HCT116 (cell line): Measurements from ENCODE around the gene SYNPR. TPM values are rescaled to one million over a fixed set of nuclear protein-coding genes. Genes with fewer than 3 reads are reported as not detected.

Experiments
- ATAC-seq: fragments of 200-7000 bp; cut with Tn5 transposase; 2 replicates; pipeline ENCODE4 v1.9.1; 2020; ENCODE audit warnings: mild to moderate bottlenecking, moderate library complexity
- BruUV-seq: library from RNA; stranded (reverse); fragments of 400-500 nt; replicated peaks from 2 replicates; lab custom pipeline; 2021; lab: Mats Ljungman, UMichigan
- CTCF ChIA-PET: fragments of 300-600 bp; sonication (Branson Sonifier 250); formaldehyde crosslinking; loops from one replicate; lab custom pipeline; 2021; ENCODE audit warnings: antibody characterized with exemption; lab: Charles Lee
- POLR2A ChIA-PET: fragments of 300-600, 350-600 bp; sonication (Branson Sonifier 250); formaldehyde crosslinking; loops from one replicate; lab custom pipeline; 2021; ENCODE audit warnings: antibody characterized with exemption; lab: Charles Lee
- RAD21 ChIA-PET, 2 experiments: fragments of 300-600 bp; sonication (Branson Sonifier 250); formaldehyde crosslinking; loops; one replicate each; lab custom pipeline; 2023; ENCODE audit warnings: low total read pairs in 2 of 2; ENCODE audit not compliant: uncharacterized antibody in 2 of 2, unreplicated experiment in 2 of 2, low non-redundant PET in 1 of 2; lab: Charles Lee
- DNase-seq: peaks from one replicate; pipeline ENCODE4 v3.0.0-alpha.2; 2010; ENCODE audit warnings: low read depth, low spot score
- H2AFZ ChIP-seq: fragments of 200-600 bp; shearing (Covaris generic), sonication (generic); 2 replicates; pipeline ENCODE4 v1.6.1; 2017; ENCODE audit warnings: low read depth, mixed run types, mixed read lengths, antibody characterized with exemption, low read length; ENCODE audit not compliant: poor library complexity, severe bottlenecking
- H3K27ac ChIP-seq: 2 replicates; pipeline ENCODE4 v1.5.1; 2012; ENCODE audit warnings: low read depth, low read length
- H3K27me3 ChIP-seq: fragments of 200-600 bp; sonication (generic); 2 replicates; pipeline ENCODE4 v1.6.1; 2016; ENCODE audit warnings: mixed run types, low read length, mixed read lengths; ENCODE audit not compliant: insufficient read depth
- H3K36me3 ChIP-seq, 2 experiments: fragments of 200-500 bp in 1 of 2; fragments of 200-600 bp in 1 of 2; sonication (Bioruptor generic) in 1 of 2; sonication (generic) in 1 of 2; 2 replicates each; pipeline versions ENCODE4 v1.5.1 to v1.6.1; 2014 to 2016; ENCODE audit warnings: low read length in 2 of 2, inconsistent platforms in 1 of 2, mixed read lengths in 1 of 2, mixed run types in 1 of 2; ENCODE audit not compliant: insufficient read depth in 2 of 2, control insufficient read depth in 1 of 2
- H3K4me1 ChIP-seq, 2 experiments: fragments of 200-600 bp in 1 of 2; sonication (generic) in 1 of 2; 2 replicates each; pipeline versions ENCODE4 v1.5.1 to v1.6.1; 2012 to 2017; ENCODE audit warnings: low read length in 2 of 2, inconsistent platforms in 1 of 2, mild to moderate bottlenecking in 1 of 2, mixed read lengths in 1 of 2, mixed run types in 1 of 2, moderate library complexity in 1 of 2; ENCODE audit not compliant: insufficient read depth in 2 of 2, control insufficient read depth in 1 of 2
- H3K4me2 ChIP-seq: fragments of 200-600 bp; sonication (generic); 2 replicates; pipeline ENCODE4 v1.6.1; 2017; ENCODE audit warnings: mixed run types, low read length, mixed read lengths
- H3K4me3 ChIP-seq, 2 experiments: fragments of 200-600 bp in 1 of 2; sonication (generic) in 1 of 2; replicated peaks in 1 of 2; 2 replicates each; pipeline ENCODE4 v1.5.1; 2011 to 2016; ENCODE audit warnings: low read length in 2 of 2, control low read depth in 1 of 2, low read depth in 1 of 2, mild to moderate bottlenecking in 1 of 2, mixed read lengths in 1 of 2, mixed run types in 1 of 2
- H3K79me2 ChIP-seq: fragments of 200-600 bp; sonication (generic); 2 replicates; pipeline ENCODE4 v1.6.1; 2017; ENCODE audit warnings: mild to moderate bottlenecking, mixed run types, low read length, moderate library complexity, mixed read lengths; ENCODE audit not compliant: insufficient read depth
- H3K9ac ChIP-seq: fragments of 200-600 bp; sonication (generic); 2 replicates; pipeline ENCODE4 v1.6.1; 2016; ENCODE audit warnings: low read length, mixed read lengths
- H3K9me2 ChIP-seq: fragments of 200-600 bp; sonication (generic), shearing (Covaris generic); 2 replicates; pipeline ENCODE4 v1.6.1; 2017; ENCODE audit warnings: mixed run types, mild to moderate bottlenecking, moderate library complexity; ENCODE audit not compliant: insufficient read depth
- H3K9me3 ChIP-seq, 2 experiments: fragments of 200-500 bp in 1 of 2; fragments of 200-600 bp in 1 of 2; sonication (Bioruptor generic) in 1 of 2; sonication (generic) in 1 of 2; 2 replicates each; pipeline ENCODE4 v1.6.1; 2014 to 2017; ENCODE audit warnings: low read length in 2 of 2, mixed read lengths in 2 of 2, inconsistent platforms in 1 of 2, low read depth in 1 of 2, mild to moderate bottlenecking in 1 of 2, mixed run types in 1 of 2, moderate library complexity in 1 of 2; ENCODE audit not compliant: control insufficient read depth in 1 of 2, insufficient read depth in 1 of 2
- H4K20me1 ChIP-seq: fragments of 200-600 bp; sonication (generic), shearing (Covaris generic); 2 replicates; pipeline ENCODE4 v1.6.1; 2017; ENCODE audit warnings: mixed run types, mild to moderate bottlenecking, moderate library complexity; ENCODE audit not compliant: insufficient read depth
- CBX3 ChIP-seq: IDR thresholded peaks from 2 replicates; pipeline ENCODE4 v1.6.1; 2012; ENCODE audit warnings: low read depth
- CEBPB ChIP-seq: IDR thresholded peaks from 2 replicates; pipeline ENCODE4 v1.6.1; 2012; ENCODE audit warnings: low read depth
- ELF1 ChIP-seq: IDR thresholded peaks from 2 replicates; pipeline ENCODE4 v1.6.1; 2012; ENCODE audit warnings: low read depth, borderline replicate concordance
- EZH2phosphoT487 ChIP-seq: fragments of 200-600 bp; IDR thresholded peaks from 2 replicates; pipeline ENCODE4 v1.6.1; 2018; ENCODE audit warnings: antibody characterized with exemption, borderline replicate concordance
- FOSL1 ChIP-seq: IDR thresholded peaks from 2 replicates; pipeline ENCODE4 v1.6.1; 2012; ENCODE audit warnings: low read depth
- MAX ChIP-seq: IDR thresholded peaks from 2 replicates; pipeline ENCODE4 v1.6.1; 2012
- POLR2A ChIP-seq: IDR thresholded peaks from 2 replicates; pipeline ENCODE4 v1.7.0; 2011; ENCODE audit warnings: borderline replicate concordance; ENCODE audit not compliant: insufficient read depth, insufficient read length; ENCODE audit errors: extremely low read depth
- POLR2AphosphoS5 ChIP-seq: IDR thresholded peaks from 2 replicates; pipeline ENCODE4 v1.6.1; 2011; ENCODE audit warnings: mild to moderate bottlenecking, low read depth, low read length, moderate library complexity
- REST ChIP-seq: IDR thresholded peaks from 2 replicates; pipeline ENCODE4 v1.6.1; 2012; ENCODE audit warnings: low read depth
- SIN3A ChIP-seq: IDR thresholded peaks from 2 replicates; pipeline ENCODE4 v1.6.1; 2012; ENCODE audit warnings: low read depth
- SP1 ChIP-seq: IDR thresholded peaks from 2 replicates; pipeline ENCODE4 v1.6.1; 2012; ENCODE audit warnings: low read depth
- SRF ChIP-seq: IDR thresholded peaks from 2 replicates; pipeline ENCODE4 v1.6.1; 2012; ENCODE audit warnings: low read depth
- YY1 ChIP-seq: IDR thresholded peaks from 2 replicates; pipeline ENCODE4 v1.6.1; 2011; ENCODE audit warnings: low read length, low read depth, moderate library complexity, mild to moderate bottlenecking; ENCODE audit not compliant: insufficient replicate concordance; ENCODE audit errors: extremely low read depth
- ZFX ChIP-seq: fragments of 450-650 bp; IDR thresholded peaks from 2 replicates; pipeline ENCODE4 v1.6.1; 2017
- ZNF274 ChIP-seq: fragments of 200-500 bp; sonication (Bioruptor generic); IDR thresholded peaks from 2 replicates; pipeline ENCODE4 v1.6.1; 2014; ENCODE audit warnings: mild to moderate bottlenecking, low read depth, low read length, inconsistent platforms
- intact Hi-C: fragments of 100-400 bp; cut with micrococcal nuclease; formaldehyde crosslinking; loops from 2 replicates; pipeline ENCODE4 v1.10.0; 2022
- total RNA-seq: library from RNA; stranded (reverse); gene quantifications from one replicate; pipeline ENCODE4 v1.2.1, GENCODE V29; 2021; ENCODE audit not compliant: unreplicated experiment
- TF ChIP-seq, protein P1 (sequence below), 3 experiments: fragments of 200-600 bp in 1 of 3; sonication (generic) in 1 of 3; IDR thresholded peaks in 2 of 3; conservative IDR thresholded peaks in 1 of 3; 2 replicates each; pipeline ENCODE4 v1.5.1; 2012 to 2017; ENCODE audit warnings: low read depth in 2 of 3, low read length in 2 of 3, antibody characterized with exemption in 1 of 3, borderline replicate concordance in 1 of 3, control low read depth in 1 of 3, mild to moderate bottlenecking in 1 of 3, mixed read lengths in 1 of 3, mixed run types in 1 of 3, moderate library complexity in 1 of 3; ENCODE audit not compliant: insufficient read depth in 1 of 3
- TF ChIP-seq, protein P2 (sequence below): IDR thresholded peaks from 2 replicates; pipeline ENCODE4 v1.6.1; 2012

Gene SYNPR
- total RNA-seq, 1 experiment from 2014 or later = not detected

DNA sequence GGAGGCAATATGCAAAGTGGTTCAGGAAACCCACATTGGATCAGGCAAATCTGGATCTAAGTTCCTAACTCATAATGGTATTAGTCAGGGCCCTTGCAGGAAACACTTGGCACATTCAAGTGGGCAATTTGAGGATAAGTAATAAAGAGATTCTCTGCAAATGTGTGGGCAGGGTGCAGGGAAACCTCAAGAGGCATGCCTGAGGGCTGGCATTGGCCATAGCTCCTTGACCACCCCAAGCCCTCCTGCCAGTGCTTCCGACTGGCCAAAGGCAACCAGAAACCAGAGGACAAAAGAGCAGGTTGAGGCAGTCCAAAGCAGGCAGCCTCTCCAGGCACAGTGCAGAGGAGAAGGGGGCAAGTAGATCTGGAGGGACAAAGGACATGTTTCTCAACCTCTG, 243.5 kb downstream of the SYNPR start:
- Histone ChIP-seq H3K4me1 (no peaks in the 10 kb centered on the region), H4K20me1 (no peaks in the 10 kb centered on the region), H3K9ac (no peak overlapping the region), H3K4me3 (no peak overlapping the region), H3K9me2 (no peaks in the 10 kb centered on the region), H3K4me2 (no peak overlapping the region), H3K9me3 (no peaks in the 10 kb centered on the region), H3K36me3 (no peaks in the 10 kb centered on the region), H3K27ac (no peak overlapping the region), H3K27me3 (no peaks in the 10 kb centered on the region; the same call in 1 of the 2 replicates), H2AFZ (no peak overlapping the region), H3K79me2 (no peaks in the 10 kb centered on the region)
- intact Hi-C loops = no loop called here
- ChIA-PET CTCF (no interaction called here), RAD21 (no interaction called here), POLR2A (no interaction called here)
- DNase-seq = no peak
- BruUV-seq = no TSS peak
- ATAC-seq = no peak
- TF ChIP-seq FOSL1 = no peak
- TF ChIP-seq POLR2A = no peak
- no peak for TF ChIP-seq POLR2AphosphoS5
- no peak for TF ChIP-seq YY1
- no peak for TF ChIP-seq MAX
- TF ChIP-seq ELF1 = no peak
- TF ChIP-seq CBX3 = no peak
- TF ChIP-seq ZNF274 = no peak
- TF ChIP-seq, protein P1, sequence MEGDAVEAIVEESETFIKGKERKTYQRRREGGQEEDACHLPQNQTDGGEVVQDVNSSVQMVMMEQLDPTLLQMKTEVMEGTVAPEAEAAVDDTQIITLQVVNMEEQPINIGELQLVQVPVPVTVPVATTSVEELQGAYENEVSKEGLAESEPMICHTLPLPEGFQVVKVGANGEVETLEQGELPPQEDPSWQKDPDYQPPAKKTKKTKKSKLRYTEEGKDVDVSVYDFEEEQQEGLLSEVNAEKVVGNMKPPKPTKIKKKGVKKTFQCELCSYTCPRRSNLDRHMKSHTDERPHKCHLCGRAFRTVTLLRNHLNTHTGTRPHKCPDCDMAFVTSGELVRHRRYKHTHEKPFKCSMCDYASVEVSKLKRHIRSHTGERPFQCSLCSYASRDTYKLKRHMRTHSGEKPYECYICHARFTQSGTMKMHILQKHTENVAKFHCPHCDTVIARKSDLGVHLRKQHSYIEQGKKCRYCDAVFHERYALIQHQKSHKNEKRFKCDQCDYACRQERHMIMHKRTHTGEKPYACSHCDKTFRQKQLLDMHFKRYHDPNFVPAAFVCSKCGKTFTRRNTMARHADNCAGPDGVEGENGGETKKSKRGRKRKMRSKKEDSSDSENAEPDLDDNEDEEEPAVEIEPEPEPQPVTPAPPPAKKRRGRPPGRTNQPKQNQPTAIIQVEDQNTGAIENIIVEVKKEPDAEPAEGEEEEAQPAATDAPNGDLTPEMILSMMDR (IDR thresholded peaks at IDR 0.05 in 2 of 3, conservative IDR thresholded peaks at IDR 0.05 in 1 of 3; ENCODE audit: borderline replicate concordance in 1 of 3, insufficient read depth in 1 of 3, low read depth in 2 of 3, low read length in 2 of 3) = no peak
- no peak for TF ChIP-seq SIN3A
- TF ChIP-seq REST = no peak
- TF ChIP-seq EZH2phosphoT487 = no peak
- no peak for TF ChIP-seq SRF
- no peak for TF ChIP-seq ZFX
- TF ChIP-seq, protein P2, sequence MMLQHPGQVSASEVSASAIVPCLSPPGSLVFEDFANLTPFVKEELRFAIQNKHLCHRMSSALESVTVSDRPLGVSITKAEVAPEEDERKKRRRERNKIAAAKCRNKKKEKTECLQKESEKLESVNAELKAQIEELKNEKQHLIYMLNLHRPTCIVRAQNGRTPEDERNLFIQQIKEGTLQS = no peak
- TF ChIP-seq SP1 = no peak
- no peak for TF ChIP-seq CEBPB
